ENCODE data around the gene CD180. TPM values are rescaled to one million over a fixed set of nuclear protein-coding genes. Genes with fewer than 3 reads are reported as not detected.

The CD180 gene
- total and polyA plus RNA-seq, 9 of the 15 experiments (the other 6 are each of a cell fraction or from before 2014, with no cell fraction given): 0.01 to 0.07 TPM; not detected in 7

GRCh38 chr5:67206929-67207328 is 10.3 kb upstream of the CD180 start (continued):
- TF ChIP-seq VEZF1 (CRISPR knock-in tag; IDR thresholded peaks at IDR 0.05) (peak; percentile 71), NCOA4 (IDR thresholded peaks at IDR 0.05; ENCODE audit: partially characterized antibody) (no peak), NFATC3 (IDR thresholded peaks at IDR 0.05) (no peak), BHLHE40 (IDR thresholded peaks at IDR 0.05; ENCODE audit: low read length) (peak; percentile 64; the same call in 1 of the 2 replicates), MAZ (CRISPR knock-in tag; conservative IDR thresholded peaks at IDR 0.05 in 1 of 2, IDR thresholded peaks at IDR 0.05 in 1 of 2) (peak in 1 of 2 experiments; percentile 52; a peak in 1 of 4 replicates), KLF1 (tag; IDR thresholded peaks at IDR 0.05) (peak; percentile 85; the same call in 1 of the 2 replicates), ZNF24 (IDR thresholded peaks at IDR 0.05) (peak; percentile 60; the same call in 1 of the 2 replicates), RUNX1 (IDR thresholded peaks at IDR 0.05; ENCODE audit: low read depth) (peak; percentile 94), PKNOX1 (IDR thresholded peaks at IDR 0.05) (peak; percentile 33; the same call in 1 of the 2 replicates), DPF2 (IDR thresholded peaks at IDR 0.05) (peak; percentile 74), FOSL1 (tag; conservative IDR thresholded peaks at IDR 0.05) (peak; percentile 97), HMGN3 (IDR thresholded peaks at IDR 0.05; ENCODE audit: borderline replicate concordance, extremely low read depth, insufficient read length, low read depth, low read length) (peak; percentile 19), MCM2 (IDR thresholded peaks at IDR 0.05; ENCODE audit: low read depth) (no peak), EGR1 (conservative IDR thresholded peaks at IDR 0.05) (no peak), TCF3 (CRISPR knock-in tag; IDR thresholded peaks at IDR 0.05) (peak; percentile 68), MTF1 (CRISPR knock-in tag; IDR thresholded peaks at IDR 0.05; ENCODE audit: borderline replicate concordance) (no peak), SOX6 (IDR thresholded peaks at IDR 0.05) (peak; percentile 84), CHD4 (IDR thresholded peaks at IDR 0.05; ENCODE audit: insufficient read depth, insufficient replicate concordance, low read depth, low read length, poor library complexity, severe bottlenecking) (no peak), PHB2 (IDR thresholded peaks at IDR 0.05; ENCODE audit: low read depth) (no peak), ZNF280B (CRISPR knock-in tag; IDR thresholded peaks at IDR 0.05) (no peak), JUND (IDR thresholded peaks at IDR 0.05; ENCODE audit: borderline replicate concordance, low read depth, low read length) (peak; percentile 81), JUND (tag; IDR thresholded peaks at IDR 0.05; ENCODE audit: borderline replicate concordance, low read depth, low read length) (peak; percentile 88; the same call in 2 of the 3 replicates), TFAP4 (CRISPR knock-in tag; IDR thresholded peaks at IDR 0.05; ENCODE audit: borderline replicate concordance) (peak; percentile 82), ZBED1 (IDR thresholded peaks at IDR 0.05) (no peak), FOXJ2 (tag; IDR thresholded peaks at IDR 0.05) (no peak), ZNF224 (CRISPR knock-in tag; IDR thresholded peaks at IDR 0.05) (no peak), PHF8 (IDR thresholded peaks at IDR 0.05; ENCODE audit: borderline replicate concordance, low read length) (no peak), CBFA2T3 (IDR thresholded peaks at IDR 0.05) (peak; percentile 89)

All from K562 (cell line).